ENCODE measurements around the gene TSPEAR.

- TF ChIP-seq SP1 (IDR thresholded peaks at IDR 0.05) (no peak), L3MBTL2 (conservative IDR thresholded peaks at IDR 0.05) (no peak), ELF4 (IDR thresholded peaks at IDR 0.05) (no peak), BHLHE40 (IDR thresholded peaks at IDR 0.05; ENCODE audit: borderline replicate concordance) (no peak)
Measured at GRCh38 chr21:44599264-44600029, 111.9 kb downstream of the TSPEAR start.

Data from HEK293T (cell line).